Activated T-helper 1 cell treated with anti-CD3 and anti-CD28 coated beads, Interleukin-2, amount 50 U/mL, for 16 hours (primary cell): ENCODE data around the gene DTWD2.

Experiments
- DNase-seq, 2 donors: peaks; one replicate each; pipeline ENCODE4 v3.0.0-alpha.2; 2020; ENCODE audit warnings: low read depth in 1 of 2, low spot score in 1 of 2

DTWD2 gene

DNA sequence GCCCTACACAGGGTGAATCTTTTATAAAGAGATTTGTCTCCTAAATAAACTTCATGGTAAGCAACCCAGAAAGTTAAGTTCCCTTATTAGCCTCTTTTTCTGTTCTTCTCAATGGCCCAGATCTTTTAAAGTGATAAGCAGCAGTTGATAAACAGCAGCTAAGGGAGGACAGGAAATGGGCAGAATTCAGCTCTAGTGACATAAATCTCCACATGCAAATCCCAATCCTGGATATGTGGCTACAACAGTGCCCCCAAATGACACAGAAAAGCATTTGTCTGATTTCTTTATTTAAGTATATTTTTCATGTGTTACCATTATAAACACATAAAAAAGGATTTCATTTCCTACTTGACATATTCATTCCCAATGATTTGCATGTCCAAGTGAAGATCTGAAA is 199.0 kb downstream of the DTWD2 start:
- no peak for DNase-seq

DNA sequence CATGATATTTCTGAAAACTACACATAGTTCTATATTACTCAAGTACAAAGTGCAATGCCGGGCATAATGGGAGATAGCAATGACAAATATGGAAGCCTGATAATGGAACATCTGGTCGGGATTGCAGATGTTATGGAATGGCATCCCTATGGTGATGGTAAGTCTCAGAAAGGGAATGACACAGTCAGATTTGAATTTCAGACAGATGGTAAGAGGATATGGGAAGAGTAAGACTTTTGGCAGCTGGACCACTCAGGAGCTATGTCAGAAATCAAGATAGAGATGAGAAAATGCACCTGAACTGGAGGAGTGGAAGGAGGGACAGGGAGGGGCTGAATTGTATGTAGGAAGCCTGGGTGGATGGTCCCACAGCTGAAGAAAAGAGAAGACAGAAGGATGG is 200.0 kb downstream of the DTWD2 start:
- DNase-seq = no peak
